Activated CD8-positive, alpha-beta memory T cell treated with anti-CD3 and anti-CD28 coated beads for 4 hours (primary cell): ENCODE data around the gene GAA.
"Not testable (repeated sequence)": the region's sequence is repeated elsewhere in the genome, so short reads cannot be mapped to it uniquely, and the experiment has no call there.

Source experiments
- DNase-seq, 2 donors: peaks; one replicate each; pipeline ENCODE4 v3.0.0-alpha.2; 2020; ENCODE audit warnings: low read depth in 2 of 2

Gene GAA

GRCh38 chr17:80083136-80083661, 18.2 kb upstream of the GAA start:
- DNase-seq = no peak

DNA sequence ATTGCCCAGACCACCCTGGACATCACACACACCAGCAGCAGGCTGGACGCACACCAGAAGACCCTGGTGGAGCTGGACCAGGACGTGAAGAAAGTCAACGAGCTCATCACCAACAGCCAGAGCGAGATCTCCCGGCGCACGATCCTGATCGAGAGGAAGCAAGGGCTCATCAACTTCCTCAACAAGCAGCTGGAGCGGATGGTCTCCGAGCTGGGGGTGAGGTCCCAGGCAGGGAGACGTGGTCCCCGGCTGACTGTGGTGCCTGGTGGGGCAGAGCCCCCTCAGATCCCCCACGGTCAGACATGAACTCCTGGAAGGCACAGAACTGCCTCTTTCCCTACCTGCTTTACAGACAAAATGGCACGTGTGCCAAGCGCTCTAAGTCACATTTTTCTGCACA, 16.6 kb upstream of the GAA start:
- no peak for DNase-seq

GRCh38 chr17:80086081-80086480, 15.3 kb upstream of the GAA start:
- no peak for DNase-seq

DNA sequence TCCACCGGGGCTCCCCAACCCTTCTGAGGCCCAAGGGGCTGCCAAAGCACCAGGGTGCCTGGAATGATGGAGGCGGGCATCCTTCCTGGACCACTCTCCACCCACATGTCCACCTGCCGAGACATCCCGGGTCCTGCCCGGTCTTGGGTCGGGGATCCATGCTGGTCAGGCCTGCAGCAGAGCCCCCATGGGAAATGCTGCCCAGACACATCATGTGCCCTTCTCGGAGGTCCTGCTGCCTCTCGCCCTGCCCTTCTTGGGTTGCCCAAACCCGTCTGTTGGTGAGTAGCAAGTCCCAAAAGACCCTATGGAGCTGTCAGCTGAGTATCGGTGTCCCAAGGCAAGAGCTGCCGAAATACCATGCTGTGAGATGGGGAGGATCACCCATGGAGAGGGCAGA, 14.8 kb upstream of the GAA start:
- DNase-seq = no peak

GRCh38 chr17:80087346-80088265, 13.8 kb upstream of the GAA start:
- DNase-seq = no peak

- DNase-seq = no peak
These were observed 11.6 kb upstream of the GAA start for GRCh38 chr17:80089762-80090161.

DNA sequence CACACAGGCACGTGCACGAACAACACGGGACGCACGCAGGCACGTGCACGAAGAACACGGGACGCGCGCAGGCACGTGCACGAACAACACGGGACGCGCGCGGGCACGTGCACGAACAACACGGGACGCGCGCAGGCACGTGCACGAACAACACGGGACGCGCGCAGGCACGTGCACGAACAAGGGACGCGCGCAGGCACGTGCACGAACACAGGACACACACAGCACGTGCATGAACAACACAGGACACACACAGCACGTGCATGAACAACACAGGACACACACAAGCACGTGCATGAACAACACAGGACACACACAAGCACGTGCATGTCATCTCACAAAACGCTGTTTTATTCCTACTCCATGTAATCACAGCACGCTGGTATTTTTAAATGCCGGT, 11.2 kb upstream of the GAA start:
- not testable (repeated sequence) for DNase-seq

- DNase-seq = no peak
These were observed 10.0 kb upstream of the GAA start for GRCh38 chr17:80091376-80091775.

DNA sequence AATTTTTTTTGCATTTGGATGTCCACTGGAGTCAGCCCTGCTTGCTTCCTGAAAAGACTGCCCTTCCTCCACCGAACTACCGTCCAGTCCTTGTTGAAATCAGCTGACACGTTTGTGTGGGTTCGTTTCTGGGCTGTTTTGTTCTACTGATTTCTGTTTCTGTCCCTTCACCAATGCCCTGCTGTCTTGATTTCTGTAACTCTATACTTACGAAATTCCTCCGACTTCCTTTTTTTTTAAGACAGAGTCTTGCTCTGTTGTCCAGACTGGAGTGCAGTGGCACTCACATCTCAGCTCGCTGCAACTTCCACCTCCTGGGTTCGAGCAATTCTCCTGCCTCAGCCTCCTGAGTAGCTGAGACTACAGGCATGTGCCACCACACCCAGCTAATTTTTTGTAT, 8.4 kb upstream of the GAA start:
- no peak for DNase-seq

- DNase-seq = no peak
These were observed 6.1 kb upstream of the GAA start for GRCh38 chr17:80095038-80095843.

GRCh38 chr17:80095844-80096475, 5.4 kb upstream of the GAA start:
- DNase-seq = no peak

DNA sequence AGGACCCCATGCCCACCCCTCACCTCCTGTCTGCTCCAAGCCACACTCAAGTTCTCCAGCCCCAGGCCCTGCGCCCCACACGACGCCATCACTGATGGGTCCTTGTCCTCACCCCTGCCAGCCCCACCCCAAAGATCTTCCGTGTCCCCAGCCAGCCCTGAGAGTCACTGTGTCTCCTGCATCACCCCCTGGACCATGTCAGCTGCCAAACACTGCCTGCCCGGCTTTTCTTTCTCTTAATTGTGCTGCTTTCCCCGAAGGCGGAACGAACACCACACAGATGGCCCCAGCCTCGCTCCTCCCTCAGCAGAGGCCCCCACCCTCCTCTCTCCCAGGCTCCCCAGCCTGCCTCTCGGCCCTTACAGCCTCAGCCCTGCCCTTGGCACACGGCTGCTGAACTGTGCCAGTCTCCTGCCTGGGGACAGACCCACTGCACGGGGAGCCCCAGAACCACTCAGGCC, 4.8 kb upstream of the GAA start:
- DNase-seq = no peak

- DNase-seq = no peak
These were observed 4.2 kb upstream of the GAA start for GRCh38 chr17:80097127-80097621.

GRCh38 chr17:80097844-80098691, 3.3 kb upstream of the GAA start:
- DNase-seq = no peak

DNA sequence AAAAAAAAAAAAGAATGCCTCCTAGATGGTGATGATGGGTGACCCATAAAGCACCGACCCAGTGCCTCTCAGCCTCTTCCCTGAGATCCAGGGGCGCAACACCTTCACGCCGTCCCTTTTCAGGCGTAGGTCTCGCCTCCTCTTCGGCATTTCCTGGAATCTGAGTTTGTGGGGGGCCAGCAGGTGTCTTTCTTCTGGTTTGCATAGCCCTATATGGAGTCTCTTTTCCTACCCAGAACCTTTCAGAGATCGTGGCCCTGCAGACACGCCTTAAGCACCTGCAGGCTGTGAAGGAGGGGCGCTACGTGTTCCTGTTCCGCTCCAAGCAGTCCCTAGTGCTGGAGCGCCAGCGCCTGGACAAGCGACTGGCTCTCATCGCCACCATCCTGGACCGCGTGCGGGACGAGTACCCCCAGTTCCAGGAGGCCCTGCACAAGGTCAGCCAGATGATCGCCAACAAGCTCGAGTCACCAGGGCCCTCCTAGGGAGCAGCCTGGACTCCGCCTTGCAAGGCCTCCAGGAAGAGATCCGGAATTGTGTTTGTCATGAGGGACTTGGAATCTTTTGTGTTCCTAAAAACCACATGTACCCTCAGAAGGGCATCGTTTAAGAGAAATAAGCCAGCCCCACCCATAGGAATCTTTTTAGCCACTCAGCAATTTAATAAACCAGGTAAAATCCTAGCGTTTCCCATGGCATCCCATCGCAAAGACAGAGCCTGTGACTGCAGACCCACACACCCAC, 1.9 kb upstream of the GAA start:
- DNase-seq = no peak

- DNase-seq = no peak
These were observed 1.4 kb upstream of the GAA start for GRCh38 chr17:80100035-80100323.

DNA sequence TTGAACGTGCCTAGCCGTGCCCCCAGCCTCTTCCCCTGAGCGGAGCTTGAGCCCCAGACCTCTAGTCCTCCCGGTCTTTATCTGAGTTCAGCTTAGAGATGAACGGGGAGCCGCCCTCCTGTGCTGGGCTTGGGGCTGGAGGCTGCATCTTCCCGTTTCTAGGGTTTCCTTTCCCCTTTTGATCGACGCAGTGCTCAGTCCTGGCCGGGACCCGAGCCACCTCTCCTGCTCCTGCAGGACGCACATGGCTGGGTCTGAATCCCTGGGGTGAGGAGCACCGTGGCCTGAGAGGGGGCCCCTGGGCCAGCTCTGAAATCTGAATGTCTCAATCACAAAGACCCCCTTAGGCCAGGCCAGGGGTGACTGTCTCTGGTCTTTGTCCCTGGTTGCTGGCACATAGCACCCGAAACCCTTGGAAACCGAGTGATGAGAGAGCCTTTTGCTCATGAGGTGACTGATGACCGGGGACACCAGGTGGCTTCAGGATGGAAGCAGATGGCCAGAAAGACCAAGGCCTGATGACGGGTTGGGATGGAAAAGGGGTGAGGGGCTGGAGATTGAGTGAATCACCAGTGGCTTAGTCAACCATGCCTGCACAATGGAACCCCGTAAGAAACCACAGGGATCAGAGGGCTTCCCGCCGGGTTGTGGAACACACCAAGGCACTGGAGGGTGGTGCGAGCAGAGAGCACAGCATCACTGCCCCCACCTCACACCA, 724 bp downstream of the GAA start:
- no peak for DNase-seq

DNA sequence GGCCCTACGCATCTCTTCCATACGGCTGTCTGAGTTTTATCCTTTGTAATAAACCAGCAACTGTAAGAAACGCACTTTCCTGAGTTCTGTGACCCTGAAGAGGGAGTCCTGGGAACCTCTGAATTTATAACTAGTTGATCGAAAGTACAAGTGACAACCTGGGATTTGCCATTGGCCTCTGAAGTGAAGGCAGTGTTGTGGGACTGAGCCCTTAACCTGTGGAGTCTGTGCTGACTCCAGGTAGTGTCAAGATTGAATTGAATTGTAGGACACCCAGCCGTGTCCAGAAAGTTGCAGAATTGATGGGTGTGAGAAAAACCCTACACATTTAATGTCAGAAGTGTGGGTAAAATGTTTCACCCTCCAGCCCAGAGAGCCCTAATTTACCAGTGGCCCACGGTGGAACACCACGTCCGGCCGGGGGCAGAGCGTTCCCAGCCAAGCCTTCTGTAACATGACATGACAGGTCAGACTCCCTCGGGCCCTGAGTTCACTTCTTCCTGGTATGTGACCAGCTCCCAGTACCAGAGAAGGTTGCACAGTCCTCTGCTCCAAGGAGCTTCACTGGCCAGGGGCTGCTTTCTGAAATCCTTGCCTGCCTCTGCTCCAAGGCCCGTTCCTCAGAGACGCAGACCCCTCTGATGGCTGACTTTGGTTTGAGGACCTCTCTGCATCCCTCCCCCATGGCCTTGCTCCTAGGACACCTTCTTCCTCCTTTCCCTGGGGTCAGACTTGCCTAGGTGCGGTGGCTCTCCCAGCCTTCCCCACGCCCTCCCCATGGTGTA, 1.5 kb downstream of the GAA start:
- no peak for DNase-seq

DNA sequence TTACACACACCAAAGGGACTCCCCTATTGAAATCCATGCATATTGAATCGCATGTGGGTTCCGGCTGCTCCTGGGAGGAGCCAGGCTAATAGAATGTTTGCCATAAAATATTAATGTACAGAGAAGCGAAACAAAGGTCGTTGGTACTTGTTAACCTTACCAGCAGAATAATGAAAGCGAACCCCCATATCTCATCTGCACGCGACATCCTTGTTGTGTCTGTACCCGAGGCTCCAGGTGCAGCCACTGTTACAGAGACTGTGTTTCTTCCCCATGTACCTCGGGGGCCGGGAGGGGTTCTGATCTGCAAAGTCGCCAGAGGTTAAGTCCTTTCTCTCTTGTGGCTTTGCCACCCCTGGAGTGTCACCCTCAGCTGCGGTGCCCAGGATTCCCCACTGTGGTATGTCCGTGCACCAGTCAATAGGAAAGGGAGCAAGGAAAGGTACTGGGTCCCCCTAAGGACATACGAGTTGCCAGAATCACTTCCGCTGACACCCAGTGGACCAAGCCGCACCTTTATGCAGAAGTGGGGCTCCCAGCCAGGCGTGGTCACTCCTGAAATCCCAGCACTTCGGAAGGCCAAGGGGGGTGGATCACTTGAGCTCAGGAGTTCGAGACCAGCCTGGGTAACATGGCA, 2.2 kb downstream of the GAA start:
- no peak for DNase-seq
